GM21528 (cell line): Measurements from ENCODE around the gene YIPF6.
"Not testable (repeated sequence)": the region's sequence is repeated elsewhere in the genome, so short reads cannot be mapped to it uniquely, and the experiment has no call there.

Experiments
- ATAC-seq: cut with Tn5 transposase; IDR thresholded peaks from one replicate; pipeline ENCODE4 v1.9.1; 2021; ENCODE audit warnings: mild to moderate bottlenecking, moderate library complexity; ENCODE audit not compliant: unreplicated experiment, low FRiP score

Gene YIPF6

DNA sequence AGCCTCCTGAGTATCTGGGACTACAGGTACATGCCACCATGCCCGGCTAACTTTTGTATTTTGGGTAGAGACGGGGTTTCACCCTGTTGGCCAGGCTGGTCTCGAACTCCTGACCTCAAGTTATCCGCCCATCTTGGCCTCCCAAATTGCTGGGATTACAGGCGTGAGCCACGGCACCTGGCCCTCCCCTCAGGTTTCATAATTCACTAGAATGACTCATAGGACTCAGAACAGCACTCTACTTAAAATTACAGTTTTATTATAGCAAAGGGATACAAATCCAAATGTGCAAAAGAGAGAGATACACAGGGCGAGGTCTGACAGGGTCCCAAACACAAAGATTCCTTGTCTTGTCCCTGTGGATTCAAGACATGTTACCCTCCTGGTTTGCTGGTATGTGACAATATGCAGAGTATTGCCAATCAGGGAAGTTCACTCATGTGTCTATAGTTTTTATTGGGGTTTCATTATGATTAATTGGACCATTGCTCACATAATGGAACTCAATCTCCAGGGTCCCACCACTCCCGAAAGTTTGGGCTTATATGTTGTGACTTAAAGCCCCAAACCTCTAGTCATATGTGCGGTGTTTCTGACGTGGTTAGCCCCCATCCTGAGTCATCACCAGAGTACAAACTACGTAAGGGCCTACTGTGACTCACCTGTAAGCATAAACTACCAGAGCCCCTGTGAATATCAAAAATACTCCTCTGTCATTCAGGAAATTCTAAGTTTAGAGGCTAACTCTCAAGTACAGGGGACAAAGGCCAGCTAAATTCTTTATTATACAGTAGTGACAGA, 5.2 kb downstream of the YIPF6 start:
- ATAC-seq: no peak

DNA sequence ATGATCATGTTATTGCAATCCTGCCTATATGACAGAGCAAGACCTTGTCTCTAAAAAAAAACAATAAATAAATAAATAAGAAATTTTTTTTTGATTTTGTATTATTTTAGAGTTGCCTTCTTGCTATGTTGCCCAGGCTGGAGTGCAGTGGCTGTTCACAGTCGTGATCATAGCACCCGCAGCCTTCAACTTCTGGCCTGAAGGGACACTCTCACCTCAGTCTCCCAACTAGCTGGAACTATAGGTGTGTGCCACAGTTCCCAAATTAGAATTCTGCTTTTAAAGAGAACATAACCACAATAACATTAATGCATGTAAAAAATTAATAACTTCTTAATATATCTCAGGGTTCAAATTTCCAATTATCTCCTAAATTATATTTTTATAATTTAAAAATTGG, 7.8 kb downstream of the YIPF6 start:
- no peak for ATAC-seq

DNA sequence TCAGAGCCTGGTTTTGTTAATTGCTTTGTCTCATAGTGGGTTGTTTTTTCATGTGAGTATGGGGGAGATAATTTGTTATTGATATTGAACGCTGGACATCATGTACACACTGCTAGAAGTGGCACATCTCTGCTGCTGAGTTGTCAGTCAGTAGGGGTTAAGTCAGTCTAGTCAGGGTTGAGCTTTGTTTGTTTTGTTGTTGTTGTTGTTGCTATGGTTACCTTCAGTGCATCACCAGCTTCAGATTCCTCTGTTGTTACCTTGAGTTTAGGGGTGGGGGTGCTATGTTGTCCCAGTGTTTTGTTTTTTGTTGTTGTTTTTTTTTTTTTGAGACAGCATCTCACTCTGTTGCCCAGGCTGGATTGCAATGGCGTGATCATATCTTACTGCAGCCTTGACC, 9.9 kb downstream of the YIPF6 start:
- ATAC-seq: no peak

DNA sequence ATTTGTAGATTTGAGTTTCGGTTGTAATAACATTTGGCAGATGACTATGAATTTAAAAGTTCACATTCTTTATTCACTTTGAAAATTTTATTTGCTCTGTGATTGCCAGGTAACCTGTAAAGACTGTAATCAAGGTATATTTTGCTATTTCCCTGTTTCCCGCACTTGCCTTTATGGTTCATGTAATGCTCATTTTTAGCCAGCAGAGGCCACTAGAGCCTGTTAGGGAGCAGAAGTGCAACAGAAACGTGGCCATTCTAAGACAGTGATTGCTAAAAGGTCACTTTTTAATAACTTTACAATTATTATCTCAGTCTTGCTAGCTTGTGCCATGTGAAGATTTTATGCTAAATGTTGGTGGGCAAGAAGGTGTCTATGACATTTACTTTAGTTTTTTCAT, 12.4 kb downstream of the YIPF6 start:
- no peak for ATAC-seq

DNA sequence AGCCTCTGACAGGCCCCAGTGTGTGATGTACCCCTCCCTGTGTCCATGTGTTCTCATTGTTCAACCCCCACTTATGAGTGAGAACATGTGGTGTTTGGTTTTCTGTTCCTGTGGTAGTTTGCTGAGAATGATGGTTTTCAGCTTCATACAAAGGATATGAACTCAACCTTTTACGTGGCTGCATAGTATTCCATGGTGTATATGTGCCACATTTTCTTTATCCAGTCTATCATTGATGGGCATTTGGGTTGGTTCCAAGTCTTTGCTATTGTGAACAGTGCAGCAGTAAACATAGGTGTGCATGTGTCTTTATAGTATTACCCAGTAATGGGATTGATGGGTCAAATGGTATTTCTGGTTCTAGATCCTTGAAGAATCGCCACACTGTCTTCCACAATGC, 25.8 kb downstream of the YIPF6 start:
- not testable (repeated sequence) for ATAC-seq

DNA sequence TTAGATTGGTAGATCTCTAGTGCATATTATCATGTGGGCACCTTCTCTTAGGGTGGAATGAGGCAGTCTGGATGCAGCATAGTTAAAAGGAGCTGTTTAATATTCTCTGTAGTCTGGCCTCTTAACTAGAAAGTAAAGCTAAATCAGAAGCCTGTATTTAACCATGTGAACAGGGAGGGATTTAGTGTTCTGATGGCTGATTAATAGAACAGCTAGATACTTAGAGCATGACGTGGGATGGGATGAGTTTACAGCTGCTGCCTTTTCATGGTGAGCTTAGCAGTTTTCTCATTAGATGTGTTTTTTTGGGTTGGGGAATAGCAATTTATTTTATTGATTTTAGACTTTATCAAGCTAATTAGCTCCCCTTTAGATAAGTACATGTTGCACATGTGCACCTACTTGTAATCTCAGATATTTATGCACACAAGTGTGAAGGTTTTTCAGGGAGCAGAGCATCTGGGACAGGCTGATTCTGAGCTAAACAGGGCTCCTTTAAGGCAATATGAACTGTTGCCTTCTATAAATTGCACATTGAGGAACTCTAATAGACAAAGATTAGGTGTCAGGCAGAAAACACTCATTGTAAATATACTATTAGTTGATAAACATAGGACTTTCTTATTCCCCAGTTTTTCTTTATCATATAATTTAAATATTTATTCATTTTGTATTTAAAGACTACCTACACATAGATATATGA, 34.1 kb downstream of the YIPF6 start:
- ATAC-seq: no peak

DNA sequence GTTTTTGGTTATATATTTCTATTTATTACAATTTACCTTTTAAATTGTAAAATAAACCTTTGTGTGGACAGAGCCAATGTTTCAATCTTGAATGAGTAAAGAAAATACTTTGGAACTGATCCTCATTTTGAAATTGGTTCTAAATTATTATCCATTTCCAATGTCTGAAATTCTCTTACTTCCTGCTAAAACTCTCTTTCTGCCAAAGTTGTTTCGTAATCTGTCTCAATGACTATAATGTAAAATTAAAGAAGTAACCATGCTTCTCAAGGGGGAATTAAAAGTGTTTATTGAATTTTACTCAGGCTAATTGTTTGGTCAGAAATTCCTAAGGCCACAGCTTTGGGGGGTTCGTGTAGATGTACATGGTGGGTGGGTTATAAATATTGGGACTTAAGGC, 34.8 kb downstream of the YIPF6 start:
- ATAC-seq: no peak

DNA sequence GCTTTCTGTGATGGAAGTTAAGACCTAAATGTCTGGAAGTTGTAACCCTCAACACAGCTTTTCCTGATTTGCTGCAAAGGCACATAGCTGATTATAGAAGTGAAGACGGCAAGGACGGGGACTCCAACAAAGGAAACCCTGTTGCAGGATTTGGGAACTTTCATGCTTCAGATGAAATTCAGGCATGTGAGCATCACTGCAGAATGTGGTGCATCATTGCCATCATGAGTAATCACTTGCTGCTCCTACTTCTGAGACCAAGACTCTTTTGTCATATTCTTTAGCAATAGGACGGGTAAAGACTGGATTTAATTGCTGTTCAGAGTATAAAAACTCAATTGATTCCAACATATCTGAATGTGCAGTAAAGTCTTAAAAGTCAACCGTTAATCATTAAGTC, 35.8 kb downstream of the YIPF6 start:
- no peak for ATAC-seq

DNA sequence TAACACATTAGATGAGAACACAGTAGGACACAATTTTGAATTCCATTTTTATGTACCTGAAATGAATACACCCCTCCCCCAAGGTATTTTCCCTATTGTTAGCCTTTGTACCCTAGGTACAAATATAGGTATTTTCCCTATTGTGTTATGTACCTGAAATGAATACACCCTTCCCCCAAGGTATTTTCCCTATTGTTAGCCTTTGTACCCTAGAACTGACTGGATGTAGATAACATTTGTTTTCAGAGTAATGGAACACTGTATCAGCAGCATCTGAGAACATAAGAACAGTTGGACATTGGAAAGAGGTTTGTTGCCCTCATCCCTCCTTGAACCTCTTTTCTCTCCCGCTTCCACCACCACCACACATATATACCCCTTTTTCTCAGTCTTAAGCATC, 37.6 kb downstream of the YIPF6 start:
- no peak for ATAC-seq

DNA sequence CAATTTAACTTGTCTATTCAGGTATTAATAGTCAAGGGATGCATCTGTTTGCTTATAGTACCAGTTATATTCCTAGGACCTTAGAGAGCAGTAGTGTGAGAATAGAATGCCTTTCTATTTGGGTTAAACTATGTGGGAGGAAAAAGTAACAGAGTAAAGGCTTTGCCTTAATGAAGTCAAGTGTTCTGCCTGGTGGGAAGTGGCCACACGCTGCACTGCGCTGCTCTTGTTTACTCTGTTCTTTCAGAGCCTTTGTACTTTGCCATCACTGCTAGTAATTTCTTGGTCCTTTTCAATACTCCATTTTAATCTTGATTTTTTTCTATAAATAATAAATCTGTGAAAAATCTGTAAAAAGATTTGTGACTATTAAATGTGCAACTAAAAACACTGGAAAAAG, 38.0 kb downstream of the YIPF6 start:
- no peak for ATAC-seq

DNA sequence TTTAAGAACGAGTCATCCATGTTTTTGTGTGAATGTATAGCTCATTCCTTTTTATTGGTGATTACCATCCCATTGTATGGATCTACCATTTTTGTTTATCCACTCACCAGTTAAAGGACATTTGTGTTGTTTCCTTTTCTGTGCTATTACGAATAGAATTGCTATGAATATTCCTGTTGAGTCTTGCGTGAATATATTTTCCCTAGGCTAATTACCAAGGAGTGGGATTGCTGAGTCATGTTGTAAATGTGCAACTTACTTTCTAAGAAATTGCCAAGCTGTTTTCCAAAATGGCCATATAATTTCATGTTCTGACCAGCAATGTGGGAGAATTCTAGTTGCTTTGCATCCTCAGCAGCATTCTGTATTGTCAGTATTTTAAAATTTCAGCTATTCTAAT, 51.3 kb downstream of the YIPF6 start:
- ATAC-seq: no peak

DNA sequence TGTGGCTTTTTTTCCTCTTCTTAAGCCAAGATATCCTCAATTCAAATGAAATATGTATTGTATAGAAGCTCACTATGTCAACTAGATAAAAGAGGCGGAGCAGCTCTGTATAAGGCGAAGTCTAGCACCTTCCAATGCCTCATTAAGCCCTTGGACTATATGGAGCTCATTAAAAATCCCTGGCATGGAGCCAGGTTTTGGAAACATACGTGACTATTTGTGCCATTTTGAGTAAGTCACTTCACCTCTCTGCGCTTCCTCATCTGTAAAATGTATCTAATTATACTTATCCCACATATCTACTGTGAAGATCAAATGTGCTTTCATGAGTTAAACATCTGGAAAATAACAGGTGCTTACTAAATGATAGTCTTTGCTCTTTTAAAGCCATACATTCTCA, 57.2 kb downstream of the YIPF6 start:
- no peak for ATAC-seq

DNA sequence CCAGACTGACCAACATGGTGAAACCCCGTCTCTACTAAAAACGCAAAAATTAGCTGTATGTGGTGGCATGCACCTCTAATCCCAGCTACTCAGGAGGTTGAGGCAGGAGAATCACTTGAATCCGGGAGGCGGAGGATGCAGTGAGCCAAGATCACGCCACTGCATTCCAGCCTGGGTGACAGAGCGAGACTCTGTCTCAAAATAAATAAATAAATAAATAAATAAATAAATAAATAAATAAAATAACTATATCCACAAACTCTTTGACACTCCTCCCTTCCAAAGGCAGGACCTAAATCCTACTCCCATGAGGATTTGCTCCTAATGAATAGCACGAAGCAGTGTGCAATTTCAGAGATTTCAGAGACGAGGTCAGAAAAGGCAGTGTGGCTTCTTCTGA, 58.3 kb downstream of the YIPF6 start:
- ATAC-seq: not testable (repeated sequence)

DNA sequence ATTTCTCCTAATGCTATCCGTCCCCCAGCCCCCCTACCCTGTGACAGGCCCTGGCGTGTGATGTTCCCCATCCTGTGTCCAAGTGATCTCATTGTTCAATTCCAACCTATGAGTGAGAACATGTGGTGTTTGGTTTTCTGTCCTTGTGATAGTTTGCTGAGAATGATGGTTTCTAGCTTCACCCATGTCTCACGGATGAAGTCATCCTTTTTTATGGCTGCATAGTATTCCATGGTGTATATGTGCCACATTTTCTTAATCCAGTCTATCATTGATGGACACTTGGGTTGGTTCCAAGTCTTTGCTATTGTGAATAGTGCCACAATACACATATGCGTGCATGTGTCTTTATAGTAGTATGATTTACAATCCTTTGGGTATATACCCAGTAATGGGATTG, 61.1 kb downstream of the YIPF6 start:
- not testable (repeated sequence) for ATAC-seq

DNA sequence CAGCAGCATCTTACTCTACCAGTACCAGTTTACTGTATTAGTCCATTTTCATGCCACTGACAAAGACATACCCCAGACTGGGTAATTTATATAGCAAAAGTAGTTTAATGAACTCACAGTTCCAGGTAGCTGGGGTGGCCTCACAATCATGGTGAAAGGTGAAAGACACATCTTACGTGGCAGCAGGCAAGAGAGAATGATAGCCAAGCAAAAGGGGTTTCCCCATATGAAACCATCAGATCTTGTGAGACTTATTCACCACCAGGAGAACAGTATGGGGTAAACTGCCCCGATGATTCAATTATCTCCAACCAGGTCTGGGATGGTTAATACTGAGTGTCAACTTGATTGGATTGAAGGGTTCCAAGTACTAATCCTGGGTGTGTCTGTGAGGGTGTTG, 69.3 kb downstream of the YIPF6 start:
- ATAC-seq: no peak

DNA sequence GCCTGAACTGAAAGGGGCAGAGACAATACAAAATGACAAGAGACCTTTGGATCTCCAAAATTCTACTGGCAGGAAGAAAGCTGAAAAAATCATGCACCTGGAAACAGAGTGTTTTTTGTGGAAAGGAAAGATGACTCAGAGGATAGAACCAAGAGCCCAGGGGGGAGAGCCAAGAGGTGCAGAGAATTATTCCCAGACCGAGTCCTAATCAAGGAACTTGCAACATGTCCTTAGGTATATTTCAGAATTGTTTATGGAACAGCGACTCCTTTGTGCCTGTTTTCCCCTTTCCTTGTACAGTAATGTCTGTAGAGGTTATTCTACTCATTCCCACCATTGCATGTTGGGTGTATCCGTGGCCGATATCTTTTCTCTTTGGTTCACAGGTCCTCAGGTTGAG, 71.7 kb downstream of the YIPF6 start:
- no peak for ATAC-seq

DNA sequence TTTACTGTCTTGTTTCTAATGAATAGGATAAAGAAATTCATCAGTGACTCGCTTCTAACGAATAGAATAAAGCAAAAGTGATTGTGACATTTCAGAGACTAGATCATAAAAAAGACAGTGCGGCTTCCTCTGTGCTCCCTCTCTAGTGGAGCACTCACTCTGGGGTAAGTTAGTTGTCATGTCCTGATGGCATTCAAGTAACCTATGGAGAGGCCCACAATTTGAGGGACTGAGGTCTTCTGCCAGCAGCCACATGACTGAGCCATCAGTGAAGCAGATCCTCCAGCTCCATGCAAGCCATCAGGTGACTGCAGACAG, 72.4 kb downstream of the YIPF6 start:
- no peak for ATAC-seq

DNA sequence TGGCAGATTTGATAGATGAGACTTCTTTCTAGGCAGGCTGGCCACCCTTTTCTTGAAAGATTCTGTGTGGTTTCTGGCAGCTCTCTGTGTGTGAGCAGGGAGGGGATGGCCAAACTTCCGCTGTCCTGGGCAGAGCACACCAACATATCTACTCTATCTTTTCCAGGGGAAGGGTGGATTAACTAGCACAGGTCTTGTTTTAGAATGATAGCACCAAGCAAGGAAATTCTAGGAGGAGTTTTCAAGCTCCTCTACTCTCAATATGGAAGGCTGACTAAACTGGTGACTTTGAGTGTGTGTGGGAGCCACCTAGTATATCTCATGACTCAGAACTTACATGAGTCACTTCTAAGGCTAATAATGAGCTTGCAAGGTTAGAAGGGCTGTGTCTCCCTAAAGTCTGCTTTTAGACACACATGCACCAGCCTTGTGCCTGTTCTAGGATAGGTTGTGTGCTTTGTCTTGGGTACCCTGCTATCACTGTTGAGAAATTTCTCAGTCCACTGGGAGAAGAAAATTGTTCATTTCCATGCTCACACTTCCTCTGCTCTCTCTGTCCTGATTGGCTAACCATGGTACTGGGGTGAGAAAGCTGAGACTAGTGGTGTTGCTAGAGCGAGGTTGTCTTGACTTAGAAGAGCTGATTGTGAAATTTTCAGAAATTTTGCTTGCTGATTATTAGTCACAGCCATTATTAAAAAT, 72.9 kb downstream of the YIPF6 start:
- peak; percentile 85 for ATAC-seq

DNA sequence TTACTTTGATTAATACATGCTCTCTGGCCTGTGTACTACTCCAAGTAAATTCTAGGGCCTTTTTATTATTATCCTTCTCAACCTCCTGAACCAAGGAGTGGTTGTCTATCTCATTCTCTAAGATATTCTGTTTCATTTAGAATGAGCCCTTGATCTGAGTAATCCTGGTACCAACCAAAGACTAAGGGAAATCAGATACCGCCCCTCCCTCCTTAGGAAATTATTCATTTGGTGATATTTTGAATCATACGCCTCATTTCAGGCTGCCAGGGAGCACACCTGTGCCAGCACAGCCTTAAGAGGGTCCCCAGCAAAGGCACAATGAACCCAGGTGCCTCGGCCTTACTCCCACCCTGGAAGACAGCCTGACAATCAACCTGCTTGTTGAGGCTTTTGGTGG, 75.4 kb downstream of the YIPF6 start:
- no peak for ATAC-seq

DNA sequence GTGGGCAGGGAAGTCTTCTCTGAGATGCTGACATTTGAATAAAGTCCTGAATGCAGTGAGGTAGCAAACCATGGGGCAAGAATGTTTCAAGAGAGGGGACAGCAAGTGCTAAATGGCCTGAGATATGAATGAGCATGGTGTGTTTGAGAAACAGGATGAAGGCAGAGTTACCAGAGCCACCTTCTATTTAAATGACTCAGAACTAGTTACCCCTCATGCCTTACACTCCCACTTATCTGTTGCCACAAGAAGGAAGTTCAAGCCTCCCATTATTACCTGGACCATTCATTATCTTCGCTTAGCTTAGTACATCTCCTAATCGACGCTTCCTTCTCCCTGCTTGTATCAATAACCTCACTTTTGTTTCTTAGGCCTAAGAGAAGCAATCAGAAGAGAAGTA, 81.0 kb downstream of the YIPF6 start:
- ATAC-seq: no peak

DNA sequence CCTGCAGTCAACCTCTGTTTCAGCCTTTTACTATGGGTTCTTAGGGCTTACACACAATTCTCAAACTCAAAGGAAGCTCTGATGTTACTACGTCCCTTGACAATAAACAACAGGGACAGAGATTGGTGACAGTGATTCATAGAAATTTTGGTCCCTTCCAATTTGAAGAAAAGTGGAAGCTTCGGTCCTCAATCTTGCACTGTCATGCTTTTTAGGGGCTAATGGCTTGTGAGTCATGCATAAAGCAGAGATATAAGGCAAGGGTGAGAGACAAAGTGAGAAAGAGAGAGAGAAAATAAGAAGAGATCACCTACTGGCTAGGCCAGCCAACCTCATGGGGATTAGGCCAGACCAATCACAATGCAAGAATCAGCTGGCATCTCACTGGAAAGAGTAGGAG, 85.4 kb downstream of the YIPF6 start:
- ATAC-seq: no peak
